Thyroid gland (tissue), 4 donors: ENCODE measurements around the gene TBC1D22B.

Experiments
- POLR2A ChIP-seq, 2 donors: fragments of 450-650 bp; IDR thresholded peaks; one replicate each; pipeline ENCODE4 v1.6.1; 2017; ENCODE audit warnings: antibody characterized with exemption in 2 of 2, mild to moderate bottlenecking in 2 of 2, moderate library complexity in 1 of 2
- TF ChIP-seq, protein P1 (sequence below), 6 experiments: fragments of 200-600 bp in 3 of 6; fragments of 450-650 bp in 3 of 6; sonication (generic) in 3 of 6; IDR thresholded peaks; one replicate each; pipeline ENCODE4 v1.5.1; 2016 to 2019; ENCODE audit warnings: antibody characterized with exemption in 6 of 6, mild to moderate bottlenecking in 2 of 6, inconsistent platforms in 1 of 6, moderate library complexity in 1 of 6

DNA sequence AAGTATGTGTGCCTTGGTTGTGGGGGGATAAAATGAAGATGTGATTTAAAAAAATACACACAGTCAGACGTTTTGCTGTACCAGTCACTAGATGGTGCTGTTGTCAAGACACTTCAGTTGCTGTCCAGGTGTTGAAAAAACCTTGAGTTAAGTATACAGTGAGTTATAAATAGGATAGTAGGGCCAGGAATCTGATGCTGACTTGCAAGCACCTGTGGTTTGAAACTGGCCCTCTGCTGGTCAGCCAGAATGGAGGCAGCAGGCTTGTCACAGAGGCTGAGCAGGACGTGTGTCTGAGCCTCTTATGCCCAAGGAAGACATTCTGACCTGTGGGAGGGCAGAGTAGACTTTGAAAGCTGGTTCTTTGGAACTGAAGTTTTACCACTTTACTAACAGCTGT, 124.0 kb downstream of the TBC1D22B start:
- no peak for TF ChIP-seq POLR2A (IDR thresholded peaks at IDR 0.05)
- TF ChIP-seq, protein P1, sequence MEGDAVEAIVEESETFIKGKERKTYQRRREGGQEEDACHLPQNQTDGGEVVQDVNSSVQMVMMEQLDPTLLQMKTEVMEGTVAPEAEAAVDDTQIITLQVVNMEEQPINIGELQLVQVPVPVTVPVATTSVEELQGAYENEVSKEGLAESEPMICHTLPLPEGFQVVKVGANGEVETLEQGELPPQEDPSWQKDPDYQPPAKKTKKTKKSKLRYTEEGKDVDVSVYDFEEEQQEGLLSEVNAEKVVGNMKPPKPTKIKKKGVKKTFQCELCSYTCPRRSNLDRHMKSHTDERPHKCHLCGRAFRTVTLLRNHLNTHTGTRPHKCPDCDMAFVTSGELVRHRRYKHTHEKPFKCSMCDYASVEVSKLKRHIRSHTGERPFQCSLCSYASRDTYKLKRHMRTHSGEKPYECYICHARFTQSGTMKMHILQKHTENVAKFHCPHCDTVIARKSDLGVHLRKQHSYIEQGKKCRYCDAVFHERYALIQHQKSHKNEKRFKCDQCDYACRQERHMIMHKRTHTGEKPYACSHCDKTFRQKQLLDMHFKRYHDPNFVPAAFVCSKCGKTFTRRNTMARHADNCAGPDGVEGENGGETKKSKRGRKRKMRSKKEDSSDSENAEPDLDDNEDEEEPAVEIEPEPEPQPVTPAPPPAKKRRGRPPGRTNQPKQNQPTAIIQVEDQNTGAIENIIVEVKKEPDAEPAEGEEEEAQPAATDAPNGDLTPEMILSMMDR (IDR thresholded peaks at IDR 0.05) = peak; percentile 12 to 90 (median 78)
